NCI-H524 treated with DMSO at 0.1 percent for 48 hours (cell line): ENCODE results near the gene FOXD2.

Source experiments
- DNase-seq: peaks from one replicate; lab custom pipeline; 2025; lab: John Stamatoyannopoulos, UW

FOXD2 gene

GRCh38 chr1:47437447-47438164 is at the start of gene FOXD2:
FOXD2 (plus strand) TSS chr1:47438044; CDS start chr1:47438136, 92 bp downstream.
- peak; percentile 27 for DNase-seq

- no peak for DNase-seq
Observed at GRCh38 chr1:47388891-47389238, 49.0 kb upstream of the FOXD2 start.

GRCh38 chr1:47389731-47390130 is 48.1 kb upstream of the FOXD2 start:
- DNase-seq, result no peak

- DNase-seq, result no peak
Observed at GRCh38 chr1:47390843-47391242, 47.0 kb upstream of the FOXD2 start.

- DNase-seq, result no peak
Observed at GRCh38 chr1:47393141-47393540, 44.7 kb upstream of the FOXD2 start.

GRCh38 chr1:47395433-47395832 is 42.4 kb upstream of the FOXD2 start:
- DNase-seq, result no peak

- no peak for DNase-seq
Observed at GRCh38 chr1:47396671-47397196, 41.1 kb upstream of the FOXD2 start.

DNA sequence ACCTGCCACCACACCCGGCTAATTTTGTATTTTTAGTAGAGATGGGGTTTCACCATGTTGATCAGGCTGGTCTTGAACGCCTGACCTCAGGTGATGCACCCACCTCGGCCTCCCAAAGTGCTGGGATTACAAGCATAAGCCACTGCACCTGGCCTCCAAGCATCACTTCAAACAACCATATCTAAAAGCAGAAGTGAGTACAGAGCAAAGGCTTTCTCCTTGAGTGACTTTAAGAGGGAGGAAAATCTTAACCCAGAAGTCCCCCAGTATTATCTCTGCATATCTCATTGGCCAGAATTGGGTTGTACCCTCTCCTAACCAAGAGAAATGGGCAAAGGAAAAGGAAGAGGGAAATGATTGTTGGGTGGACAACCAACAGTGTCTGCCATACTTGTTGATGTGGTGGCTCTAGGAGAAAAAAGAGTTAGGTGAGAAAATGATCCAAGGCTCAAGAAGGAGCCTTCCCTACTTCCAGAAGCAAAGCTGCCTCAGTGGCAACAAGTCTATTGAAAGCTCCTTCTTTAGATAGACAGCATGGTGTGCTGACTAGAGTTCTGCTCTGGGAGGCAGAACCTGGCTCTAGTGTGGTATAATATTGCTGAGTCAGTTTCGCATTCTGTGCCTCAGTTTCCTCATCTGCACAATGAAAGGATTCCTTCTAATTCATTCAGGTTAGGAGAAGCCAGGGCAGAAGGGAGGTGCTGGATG is 38.6 kb upstream of the FOXD2 start:
- no peak for DNase-seq

DNA sequence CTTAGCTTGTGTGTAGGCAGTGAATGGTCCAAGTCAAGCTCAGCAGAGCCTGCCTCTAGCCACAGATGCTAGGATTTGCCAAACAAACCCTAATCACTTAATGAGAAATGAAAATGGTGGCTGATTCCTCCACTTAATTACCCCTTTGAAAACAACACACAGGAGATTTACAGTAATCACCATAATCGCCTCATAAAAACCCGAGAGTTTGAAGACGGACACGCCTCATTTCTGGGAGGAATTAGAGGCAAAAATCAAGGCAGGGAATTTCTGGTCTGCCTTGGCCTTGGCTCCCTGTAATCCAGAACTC is 38.0 kb upstream of the FOXD2 start:
- DNase-seq, result no peak

GRCh38 chr1:47401761-47402160 is 36.1 kb upstream of the FOXD2 start:
- DNase-seq, result no peak

GRCh38 chr1:47402591-47402990 is 35.3 kb upstream of the FOXD2 start:
- DNase-seq, result no peak

DNA sequence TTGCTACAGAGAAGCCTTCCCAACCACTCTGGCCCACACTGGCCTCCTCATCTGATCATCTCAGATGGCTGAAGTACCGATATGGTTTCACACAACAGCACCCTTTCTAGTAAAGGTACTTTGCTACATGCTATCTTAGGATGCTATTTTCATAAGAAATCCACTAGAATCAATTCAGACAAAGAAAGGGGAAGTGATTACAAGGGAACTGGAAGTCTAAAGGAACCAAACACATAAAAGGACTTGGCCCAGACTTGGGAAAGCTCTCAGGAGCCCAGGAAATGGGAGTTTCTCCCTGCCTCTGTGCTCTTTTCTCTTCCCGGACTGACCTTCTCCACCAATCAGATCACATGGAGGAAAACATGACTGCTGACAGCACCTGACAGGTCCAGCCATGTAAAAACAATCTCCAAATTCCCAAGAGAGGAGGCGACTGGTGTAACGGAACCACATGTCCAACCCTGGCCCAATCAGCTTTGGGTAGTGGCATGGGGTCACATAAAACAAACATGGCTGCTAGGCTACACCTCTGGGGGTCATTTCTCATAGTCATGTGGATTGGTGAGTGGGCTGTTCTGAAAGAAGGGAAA is 34.4 kb upstream of the FOXD2 start:
- DNase-seq, result no peak

- no peak for DNase-seq
Observed at GRCh38 chr1:47405697-47406096, 32.1 kb upstream of the FOXD2 start.

- no peak for DNase-seq
Observed at GRCh38 chr1:47406966-47407365, 30.9 kb upstream of the FOXD2 start.

- no peak for DNase-seq
Observed at GRCh38 chr1:47407481-47407880, 30.4 kb upstream of the FOXD2 start.

DNA sequence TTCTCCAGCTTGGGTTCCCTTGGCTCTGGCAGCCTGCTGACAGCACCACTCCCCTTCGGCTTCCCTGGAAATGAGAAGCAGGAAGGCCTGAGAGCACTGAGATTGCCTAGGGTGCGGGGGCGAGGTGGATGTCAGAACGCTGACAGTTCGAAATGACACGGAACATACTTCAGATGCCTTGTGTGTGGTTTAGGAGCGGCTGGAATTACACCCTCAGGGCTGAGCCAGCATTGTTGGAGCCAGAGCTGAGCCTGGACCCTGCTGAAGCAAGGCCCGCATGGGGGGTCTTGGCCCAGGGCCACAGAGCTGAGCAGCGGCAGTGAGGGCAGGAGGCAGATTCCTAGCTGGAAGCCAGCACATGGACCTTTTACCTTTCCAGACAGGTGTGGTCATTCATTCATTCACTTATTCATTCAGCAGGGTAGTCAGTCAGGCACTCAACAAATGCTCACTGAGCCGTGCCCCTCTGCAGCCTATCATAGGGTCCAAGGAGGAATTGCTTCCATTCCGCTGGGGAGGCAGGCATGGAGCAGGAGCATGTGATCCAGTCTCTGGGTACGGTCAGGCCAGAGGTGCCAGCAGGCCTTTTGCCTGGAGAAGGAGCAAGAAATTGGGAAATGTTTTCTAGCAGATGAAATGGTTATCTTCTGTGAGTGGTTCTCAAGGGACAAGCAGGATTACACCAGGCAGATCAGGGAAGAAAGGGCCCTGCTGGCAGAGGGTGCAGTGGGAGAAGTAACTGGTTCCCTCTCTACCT is 28.4 kb upstream of the FOXD2 start:
- no peak for DNase-seq

- no peak for DNase-seq
Observed at GRCh38 chr1:47410068-47410455, 27.8 kb upstream of the FOXD2 start.

GRCh38 chr1:47411436-47411835 is 26.4 kb upstream of the FOXD2 start:
- DNase-seq, result no peak

GRCh38 chr1:47412437-47412836 is 25.4 kb upstream of the FOXD2 start:
- no peak for DNase-seq

- no peak for DNase-seq
Observed at GRCh38 chr1:47415728-47416318, 22.0 kb upstream of the FOXD2 start, which contains the start of gene FOXE3. FOXE3 (plus strand) TSS chr1:47416285; CDS start chr1:47416316, 31 bp downstream.

DNA sequence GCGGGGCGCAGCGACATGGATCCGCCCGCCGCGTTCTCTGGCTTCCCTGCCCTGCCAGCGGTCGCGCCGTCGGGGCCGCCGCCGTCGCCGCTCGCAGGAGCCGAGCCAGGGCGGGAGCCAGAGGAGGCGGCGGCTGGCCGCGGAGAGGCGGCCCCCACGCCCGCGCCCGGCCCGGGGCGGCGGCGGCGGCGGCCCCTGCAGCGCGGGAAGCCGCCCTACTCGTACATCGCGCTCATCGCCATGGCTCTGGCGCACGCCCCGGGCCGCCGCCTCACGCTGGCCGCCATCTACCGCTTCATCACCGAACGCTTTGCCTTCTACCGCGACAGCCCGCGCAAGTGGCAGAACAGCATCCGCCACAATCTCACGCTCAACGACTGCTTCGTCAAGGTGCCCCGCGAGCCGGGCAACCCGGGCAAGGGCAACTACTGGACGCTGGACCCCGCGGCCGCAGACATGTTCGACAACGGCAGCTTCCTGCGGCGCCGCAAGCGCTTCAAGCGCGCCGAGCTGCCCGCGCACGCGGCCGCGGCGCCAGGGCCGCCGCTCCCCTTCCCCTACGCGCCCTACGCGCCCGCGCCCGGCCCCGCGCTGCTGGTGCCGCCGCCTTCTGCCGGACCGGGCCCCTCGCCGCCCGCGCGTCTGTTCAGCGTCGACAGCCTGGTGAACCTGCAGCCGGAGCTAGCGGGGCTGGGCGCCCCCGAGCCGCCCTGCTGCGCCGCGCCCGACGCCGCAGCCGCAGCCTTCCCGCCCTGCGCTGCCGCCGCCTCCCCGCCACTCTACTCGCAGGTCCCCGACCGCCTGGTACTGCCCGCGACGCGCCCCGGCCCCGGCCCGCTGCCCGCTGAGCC is 21.3 kb upstream of the FOXD2 start:
- DNase-seq, result no peak
